H9 (cell line): Measurements from ENCODE around the gene FRYL. TPM values are rescaled to one million over a fixed set of nuclear protein-coding genes. Genes with fewer than 3 reads are reported as not detected.

Experiments
- DNase-seq: peaks from one replicate; pipeline ENCODE4 v3.0.0-alpha.2; 2017
- H2AFZ ChIP-seq: one replicate; pipeline ENCODE4 v1.6.1; 2013; ENCODE audit warnings: mild to moderate bottlenecking, low read length, control low read depth, moderate library complexity
- H2AK5ac ChIP-seq: 2 replicates; pipeline ENCODE4 v1.6.1; 2013; ENCODE audit warnings: low read length, control low read depth, mixed read lengths; ENCODE audit not compliant: insufficient read length
- H2BK120ac ChIP-seq: one replicate; pipeline ENCODE4 v1.6.1; 2013; ENCODE audit warnings: low read depth, mild to moderate bottlenecking, low read length, control low read depth, inconsistent platforms; ENCODE audit not compliant: poor library complexity, severe bottlenecking
- H2BK12ac ChIP-seq: 2 replicates; pipeline ENCODE4 v1.6.1; 2013; ENCODE audit warnings: low read length, control low read depth, mixed read lengths, low read depth; ENCODE audit not compliant: insufficient read length
- H2BK15ac ChIP-seq: 2 replicates; pipeline ENCODE4 v1.6.1; 2013; ENCODE audit warnings: low read depth, low read length, control low read depth
- H2BK20ac ChIP-seq: one replicate; pipeline ENCODE4 v1.6.1; 2013; ENCODE audit warnings: low read depth, mild to moderate bottlenecking, low read length, control low read depth, inconsistent platforms; ENCODE audit not compliant: poor library complexity, severe bottlenecking
- H2BK5ac ChIP-seq: 2 replicates; pipeline ENCODE4 v1.6.1; 2013; ENCODE audit warnings: low read length, control low read depth, mixed read lengths; ENCODE audit not compliant: insufficient read length
- H3K14ac ChIP-seq: 2 replicates; pipeline ENCODE4 v1.6.1; 2013; ENCODE audit warnings: low read length, control low read depth; ENCODE audit not compliant: insufficient read depth
- H3K18ac ChIP-seq: 2 replicates; pipeline ENCODE4 v1.6.1; 2013; ENCODE audit warnings: low read depth, mild to moderate bottlenecking, mixed read lengths, low read length, control low read depth; ENCODE audit not compliant: insufficient read length
- H3K23ac ChIP-seq: 2 replicates; pipeline ENCODE4 v1.6.1; 2013; ENCODE audit warnings: low read length, control low read depth, mixed read lengths, low read depth; ENCODE audit not compliant: insufficient read length
- H3K23me2 ChIP-seq: 2 replicates; pipeline ENCODE4 v1.6.1; 2013; ENCODE audit warnings: low read depth, mild to moderate bottlenecking, mixed read lengths, low read length, control low read depth; ENCODE audit not compliant: insufficient read length, poor library complexity, severe bottlenecking
- H3K27ac ChIP-seq: 2 replicates; pipeline ENCODE4 v1.5.1; 2013; ENCODE audit warnings: low read length, control low read depth, mixed read lengths, low read depth; ENCODE audit not compliant: insufficient read length
- H3K27me3 ChIP-seq: 2 replicates; pipeline ENCODE4 v1.6.1; 2013; ENCODE audit warnings: low read length, control low read depth, inconsistent platforms; ENCODE audit not compliant: insufficient read depth
- H3K4ac ChIP-seq: 2 replicates; pipeline ENCODE4 v1.6.1; 2013; ENCODE audit warnings: low read depth, mild to moderate bottlenecking, control low read depth, inconsistent platforms, low read length, moderate library complexity
- H3K4me1 ChIP-seq: 2 replicates; pipeline ENCODE4 v1.6.1; 2013; ENCODE audit warnings: low read length, control low read depth, inconsistent platforms; ENCODE audit not compliant: insufficient read depth
- H3K4me2 ChIP-seq: 2 replicates; pipeline ENCODE4 v1.6.1; 2013; ENCODE audit warnings: low read length, control low read depth, mixed read lengths; ENCODE audit not compliant: insufficient read length, insufficient read depth
- H3K56ac ChIP-seq: 2 replicates; pipeline ENCODE4 v1.6.1; 2013; ENCODE audit warnings: low read depth, mild to moderate bottlenecking, mixed read lengths, low read length, control low read depth; ENCODE audit not compliant: insufficient read length
- H3K79me1 ChIP-seq: 2 replicates; pipeline ENCODE4 v1.6.1; 2013; ENCODE audit warnings: low read depth, mild to moderate bottlenecking, moderate library complexity, low read length, control low read depth, inconsistent platforms; ENCODE audit not compliant: insufficient read depth, poor library complexity, severe bottlenecking
- H3K79me2 ChIP-seq: 2 replicates; pipeline ENCODE4 v1.6.1; 2013; ENCODE audit warnings: low read length, control low read depth, inconsistent platforms; ENCODE audit not compliant: insufficient read depth
- H3K9ac ChIP-seq: 2 replicates; pipeline ENCODE4 v1.6.1; 2013; ENCODE audit warnings: low read length, control low read depth, mixed read lengths; ENCODE audit not compliant: insufficient read length; ENCODE audit errors: extremely low read depth
- H3K9me3 ChIP-seq: one replicate; pipeline ENCODE4 v1.6.1; 2013; ENCODE audit warnings: low read depth, low read length, inconsistent platforms; ENCODE audit not compliant: control insufficient read depth
- H3T11ph ChIP-seq: one replicate; pipeline ENCODE4 v1.6.1; 2013; ENCODE audit warnings: mild to moderate bottlenecking, low read length, control low read depth, inconsistent platforms
- H4K20me1 ChIP-seq: one replicate; pipeline ENCODE4 v1.6.1; 2013; ENCODE audit not compliant: control insufficient read depth, insufficient read length, insufficient read depth
- H4K5ac ChIP-seq: 2 replicates; pipeline ENCODE4 v1.6.1; 2013; ENCODE audit warnings: low read depth, mild to moderate bottlenecking, mixed read lengths, low read length, control low read depth; ENCODE audit not compliant: insufficient read length
- H4K8ac ChIP-seq: replicated peaks from 2 replicates; pipeline ENCODE4 v1.6.1; 2013; ENCODE audit warnings: low read length, control low read depth, mixed read lengths, low read depth; ENCODE audit not compliant: insufficient read length
- H4K91ac ChIP-seq: 2 replicates; pipeline ENCODE4 v1.6.1; 2013; ENCODE audit warnings: low read depth, mild to moderate bottlenecking, moderate library complexity, mixed read lengths, low read length, control low read depth; ENCODE audit not compliant: insufficient read length
- H3K27ac Mint-ChIP-seq, 3 experiments: 2 replicates in 2 of 3; 3 replicates in 1 of 3; pipeline ENCODE4 v1.8.0; 2020 to 2021; ENCODE audit warnings: mixed read lengths in 3 of 3, mild to moderate bottlenecking in 1 of 3, moderate library complexity in 1 of 3
- H3K27me3 Mint-ChIP-seq: 2 replicates; pipeline ENCODE4 v1.8.0; 2021; ENCODE audit warnings: low read depth, mild to moderate bottlenecking, moderate library complexity, mixed read lengths
- H3K36me3 Mint-ChIP-seq, 3 experiments: 2 replicates in 2 of 3; 3 replicates in 1 of 3; pipeline ENCODE4 v1.8.0; 2020 to 2021; ENCODE audit warnings: low read depth in 3 of 3, mixed read lengths in 3 of 3; ENCODE audit not compliant: insufficient read depth in 1 of 3
- H3K4me1 Mint-ChIP-seq, 2 experiments: 2 replicates each; pipeline ENCODE4 v1.8.0; 2020; ENCODE audit warnings: mixed read lengths in 2 of 2
- H3K4me3 Mint-ChIP-seq, 2 experiments: 2 replicates in 1 of 2; 3 replicates in 1 of 2; pipeline ENCODE4 v1.8.0; 2020 to 2021; ENCODE audit warnings: mild to moderate bottlenecking in 2 of 2, mixed read lengths in 2 of 2, moderate library complexity in 1 of 2
- H3K9me3 Mint-ChIP-seq, 2 experiments: 2 replicates in 1 of 2; 3 replicates in 1 of 2; pipeline ENCODE4 v1.8.0; 2020; ENCODE audit warnings: mild to moderate bottlenecking in 2 of 2, mixed read lengths in 2 of 2, moderate library complexity in 1 of 2
- WGBS: extraction: QIAGEN DNeasy Blood & Tissue Kit; methylation state at CpG from one replicate; pipeline ENCODE4 v1.1.7; 2013; ENCODE audit warnings: missing lambda C conversion rate, low lambda C conversion rate, mixed read lengths; ENCODE audit not compliant: insufficient read length; ENCODE audit errors: extremely low coverage; 5-methylcytosine and 5-hydroxymethylcytosine counted together
- total RNA-seq: library from RNA; stranded (reverse); gene quantifications from 2 replicates; pipeline ENCODE4 v1.2.1, GENCODE V29; 2021
- TF ChIP-seq, protein P1 (sequence below): fragments of 200-600 bp; sonication (generic); conservative IDR thresholded peaks from 3 replicates; pipeline ENCODE4 v1.8.0; 2021; ENCODE audit warnings: antibody characterized with exemption, mild to moderate bottlenecking

Gene FRYL
- total RNA-seq, 1 experiment from 2014 or later: 31.5 TPM

DNA sequence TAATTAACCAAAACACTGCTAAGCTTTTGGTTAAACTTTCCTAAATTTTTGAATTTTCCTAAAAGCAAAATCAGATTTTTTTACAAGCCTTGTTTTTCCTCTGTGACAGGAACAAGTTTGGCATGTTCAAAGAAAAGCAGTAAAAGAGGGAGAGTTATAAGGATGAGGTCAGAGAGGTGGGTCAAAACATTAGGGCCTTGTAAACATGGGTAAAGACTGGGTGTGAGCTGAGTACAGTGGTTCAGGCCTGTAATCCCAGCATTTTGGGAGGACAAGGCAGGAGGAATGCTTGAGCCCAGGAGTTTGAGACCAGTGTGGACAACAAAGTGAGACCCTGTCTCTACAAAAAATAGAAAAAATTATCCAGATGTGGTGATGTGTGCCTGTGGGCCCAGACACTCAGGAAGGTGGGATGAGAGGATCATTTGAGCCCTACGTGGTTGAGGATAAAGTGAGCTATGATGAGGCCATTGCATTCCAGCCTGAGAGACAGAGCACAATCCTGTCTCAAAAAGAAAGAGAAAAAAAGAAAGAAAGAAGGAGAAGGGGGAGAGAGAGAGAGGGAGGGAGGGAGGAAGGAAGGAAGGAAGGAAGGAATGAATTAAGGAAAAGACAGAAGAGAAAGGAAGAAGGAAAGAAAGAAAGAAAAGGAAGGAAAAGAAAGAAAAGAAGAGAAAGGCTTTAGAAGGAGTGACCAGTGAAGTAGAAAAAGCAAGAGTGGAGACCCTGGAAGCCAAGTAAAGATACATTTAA lies 17.0 kb upstream of the FRYL start:
- no peaks in the 10 kb centered on the region for H3K27me3 ChIP-seq
- peaks cover 4% of the 10 kb centered on the region; the same call in 1 of the 2 replicates for H3K4me1 ChIP-seq

More for the DNA sequence above, 17.0 kb upstream of the FRYL start:
- Histone ChIP-seq H2BK20ac (no peak overlapping the region), H3T11ph (no peak overlapping the region), H2AK5ac (no peak overlapping the region), H4K91ac (no peak overlapping the region), H3K14ac (no peak overlapping the region), H3K23ac (no peak overlapping the region), H3K18ac (no peak overlapping the region), H4K20me1 (no peaks in the 10 kb centered on the region), H3K27ac (no peak overlapping the region), H3K79me1 (no peaks in the 10 kb centered on the region), H3K23me2 (no peaks in the 10 kb centered on the region), H3K4me2 (no peak overlapping the region), H3K4ac (no peak overlapping the region), H4K8ac (no peak overlapping the region), H3K79me2 (no peaks in the 10 kb centered on the region), H3K56ac (no peak overlapping the region), H2BK15ac (no peak overlapping the region), H2BK5ac (no peak overlapping the region), H2AFZ (no peak overlapping the region), H3K9me3 (no peaks in the 10 kb centered on the region), H2BK12ac (no peak overlapping the region), H3K9ac (no peak overlapping the region), H4K5ac (no peak overlapping the region), H2BK120ac (no peak overlapping the region)
- no peak overlapping the region for H3K4me3 Mint-ChIP-seq
- H3K27ac Mint-ChIP-seq: peak overlapping the region in 1 of 3 experiments; percentile 50; a peak in 1 of 7 replicates
- no peak for DNase-seq
- no peaks in the 10 kb centered on the region for H3K27me3 Mint-ChIP-seq
- H3K36me3 Mint-ChIP-seq: no peaks in the 10 kb centered on the region
- no peaks in the 10 kb centered on the region for H3K9me3 Mint-ChIP-seq
- peaks cover 16 to 18% of the 10 kb centered on the region in 2 experiments for H3K4me1 Mint-ChIP-seq
- WGBS: no CpG with 5 or more reads among the region's 1 CpG
- TF ChIP-seq, protein P1, sequence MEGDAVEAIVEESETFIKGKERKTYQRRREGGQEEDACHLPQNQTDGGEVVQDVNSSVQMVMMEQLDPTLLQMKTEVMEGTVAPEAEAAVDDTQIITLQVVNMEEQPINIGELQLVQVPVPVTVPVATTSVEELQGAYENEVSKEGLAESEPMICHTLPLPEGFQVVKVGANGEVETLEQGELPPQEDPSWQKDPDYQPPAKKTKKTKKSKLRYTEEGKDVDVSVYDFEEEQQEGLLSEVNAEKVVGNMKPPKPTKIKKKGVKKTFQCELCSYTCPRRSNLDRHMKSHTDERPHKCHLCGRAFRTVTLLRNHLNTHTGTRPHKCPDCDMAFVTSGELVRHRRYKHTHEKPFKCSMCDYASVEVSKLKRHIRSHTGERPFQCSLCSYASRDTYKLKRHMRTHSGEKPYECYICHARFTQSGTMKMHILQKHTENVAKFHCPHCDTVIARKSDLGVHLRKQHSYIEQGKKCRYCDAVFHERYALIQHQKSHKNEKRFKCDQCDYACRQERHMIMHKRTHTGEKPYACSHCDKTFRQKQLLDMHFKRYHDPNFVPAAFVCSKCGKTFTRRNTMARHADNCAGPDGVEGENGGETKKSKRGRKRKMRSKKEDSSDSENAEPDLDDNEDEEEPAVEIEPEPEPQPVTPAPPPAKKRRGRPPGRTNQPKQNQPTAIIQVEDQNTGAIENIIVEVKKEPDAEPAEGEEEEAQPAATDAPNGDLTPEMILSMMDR: no peak
